H1 (cell line): ENCODE measurements around the gene DNAJA3. TPM values are rescaled to one million over a fixed set of nuclear protein-coding genes. Genes with fewer than 3 reads are reported as not detected.

ENCODE experiments used
- ASH2L ChIP-seq: fragments of 200-600, 300-600 bp; sonication (generic); IDR thresholded peaks from one replicate; pipeline ENCODE4 v1.7.1; 2017; ENCODE audit warnings: low read length
- JUN ChIP-seq: IDR thresholded peaks from 2 replicates; pipeline ENCODE4 v1.6.1; 2011; ENCODE audit warnings: low read depth, mild to moderate bottlenecking, improper control_type of control experiment, low read length
- JUND ChIP-seq: IDR thresholded peaks from 2 replicates; pipeline ENCODE4 v1.6.1; 2011; ENCODE audit warnings: mild to moderate bottlenecking, improper control_type of control experiment, low read length
- POLR2AphosphoS5 ChIP-seq: IDR thresholded peaks from 2 replicates; pipeline ENCODE4 v1.6.1; 2011; ENCODE audit warnings: low read depth, low read length
- polyA plus RNA-seq, 7 experiments: library from polyadenylated mRNA; depleted of rRNA in 3 of 7; stranded (reverse) in 5 of 7; unstranded in 2 of 7; fragments of >200 nt in 5 of 7; fragments of 200-250 nt in 2 of 7; gene quantifications; 1 replicate in 5 of 7; 2 replicates in 1 of 7; 4 replicates in 1 of 7; pipeline versions ENCODE4 v1.2.1 to v1.2.3, GENCODE V29; 2011 to 2013; ENCODE audit warnings: missing spikeins in 2 of 7, mixed read lengths in 2 of 7
- total RNA-seq: library from RNA; stranded (reverse); fragmentation: NEBNext Ultra II Directional; extraction: Animal tissue kit (Norgen Biotek cat#: 25700); gene quantifications from 2 replicates; pipeline ENCODE4 v1.2.1, GENCODE V29; 2021

The DNAJA3 gene
- total and polyA plus RNA-seq, 2 of the 8 experiments (the other 6 are each of a cell fraction or from before 2014, with no cell fraction given), result 37.3 to 59.1 TPM

- no peak for TF ChIP-seq POLR2AphosphoS5
- TF ChIP-seq JUND, result no peak
- TF ChIP-seq JUN, result no peak
- TF ChIP-seq ASH2L, result no peak
Measured at GRCh38 chr16:4460936-4461249, 35.2 kb downstream of the DNAJA3 start (continued).
